Activated CD4-positive, alpha-beta T cell treated with anti-CD3 and anti-CD28 coated beads, Interleukin-2, amount 50 U/mL, for 48 hours (primary cell): ENCODE results near the gene ASIC1.
"Not testable (repeated sequence)": the region's sequence is repeated elsewhere in the genome, so short reads cannot be mapped to it uniquely, and the experiment has no call there.

ENCODE experiments used
- DNase-seq, 2 experiments: peaks; one replicate each; pipeline ENCODE4 v3.0.0-alpha.2; 2020

Gene ASIC1

DNA sequence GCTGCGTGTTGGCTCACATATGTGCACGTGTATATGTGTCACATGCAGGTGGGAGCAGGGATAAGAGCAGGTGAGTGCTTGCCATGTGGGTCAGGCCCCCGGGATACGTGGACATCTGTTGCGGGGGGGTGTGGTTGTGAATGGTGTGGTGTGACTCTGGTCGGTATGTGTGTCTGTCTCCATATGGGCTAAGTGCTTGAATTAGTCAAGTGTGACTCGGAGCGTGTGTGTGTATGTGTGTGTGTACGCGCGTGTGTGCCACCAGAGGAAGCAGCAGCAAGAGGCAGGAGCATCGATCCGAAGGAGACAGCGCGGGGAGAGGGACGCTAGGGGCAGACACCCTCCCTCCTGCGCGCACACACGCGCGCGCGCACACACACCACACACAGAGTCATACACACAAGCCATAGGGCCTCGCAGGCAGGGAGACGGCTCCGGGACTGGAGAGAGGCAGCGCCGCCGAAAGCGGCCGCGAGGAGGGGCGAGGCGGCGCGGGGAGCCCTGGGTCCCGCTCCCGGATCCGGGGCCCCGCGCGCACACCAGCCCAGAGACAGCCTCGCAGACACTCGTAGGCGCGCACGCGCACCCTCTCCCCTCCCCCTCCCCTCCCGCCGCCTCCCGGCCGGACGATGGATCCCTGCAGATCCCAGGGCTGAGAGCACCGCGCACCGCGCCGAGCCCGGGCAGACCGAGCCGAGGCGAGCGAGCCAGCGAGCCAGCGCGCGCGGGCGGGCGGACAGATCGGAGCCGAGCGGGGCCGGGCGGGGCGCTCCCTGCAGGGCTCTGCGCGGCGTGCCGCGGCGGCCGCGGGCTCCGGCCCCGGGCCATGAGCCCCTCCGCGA is at the start of gene ASIC1:
Gene ASIC1 (plus strand): TSS at position 597 of the 842 bp plus-strand sequence. CDS start 1,171 bp downstream, outside the sequence.
- peak; percentile 62 to 68 for DNase-seq

- DNase-seq = no peak
Observed at GRCh38 chr12:50013361-50014147, 43.8 kb upstream of the ASIC1 start.

- no peak for DNase-seq
Observed at GRCh38 chr12:50014342-50014741, 43.1 kb upstream of the ASIC1 start.

DNA sequence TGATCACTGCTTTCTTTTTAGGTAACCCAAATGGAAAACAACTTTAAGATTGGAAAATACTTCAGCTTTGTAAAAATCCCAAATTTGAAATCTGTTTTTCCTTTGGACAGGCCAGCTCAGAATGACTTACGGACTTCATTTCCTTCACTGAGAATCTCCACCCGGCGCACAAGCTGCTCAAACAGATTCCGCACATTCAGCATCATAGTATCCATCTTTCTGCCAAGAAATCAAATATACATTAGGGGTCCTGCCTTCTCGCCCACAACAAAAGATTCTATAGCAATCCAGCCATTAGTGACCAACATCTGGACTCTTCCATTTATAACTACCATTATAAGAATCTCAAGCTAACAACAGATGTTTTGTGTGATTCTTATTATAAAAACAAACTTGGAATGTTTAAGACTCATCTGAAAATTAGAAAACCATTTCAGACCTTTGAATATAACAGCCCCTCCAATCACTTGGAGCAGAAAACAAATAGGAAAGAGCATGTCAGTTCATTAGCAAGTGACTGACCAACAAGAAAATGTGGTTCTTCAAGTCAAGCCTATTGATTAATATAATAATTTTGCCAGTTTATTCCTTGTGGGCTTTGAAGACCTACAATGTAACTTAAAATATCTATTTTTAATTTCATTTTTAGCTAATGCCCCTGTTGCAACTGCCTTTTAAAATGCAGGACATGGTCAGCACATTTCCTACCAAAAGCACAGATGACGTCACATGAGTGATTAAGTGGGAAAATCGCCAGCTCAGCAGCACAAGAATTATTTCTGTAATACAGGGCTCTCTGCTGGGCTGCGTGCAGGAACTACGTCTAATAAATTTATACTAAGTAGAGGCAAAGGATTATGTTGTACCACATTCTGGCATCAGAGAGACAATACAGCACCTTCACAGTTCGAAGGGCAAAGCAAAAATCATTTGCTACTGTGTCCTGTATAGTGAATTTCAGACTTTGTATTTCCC is 40.6 kb upstream of the ASIC1 start:
- no peak for DNase-seq

GRCh38 chr12:50017641-50018040 is 39.8 kb upstream of the ASIC1 start:
- DNase-seq = no peak

GRCh38 chr12:50018154-50018553 is 39.2 kb upstream of the ASIC1 start:
- DNase-seq = no peak

DNA sequence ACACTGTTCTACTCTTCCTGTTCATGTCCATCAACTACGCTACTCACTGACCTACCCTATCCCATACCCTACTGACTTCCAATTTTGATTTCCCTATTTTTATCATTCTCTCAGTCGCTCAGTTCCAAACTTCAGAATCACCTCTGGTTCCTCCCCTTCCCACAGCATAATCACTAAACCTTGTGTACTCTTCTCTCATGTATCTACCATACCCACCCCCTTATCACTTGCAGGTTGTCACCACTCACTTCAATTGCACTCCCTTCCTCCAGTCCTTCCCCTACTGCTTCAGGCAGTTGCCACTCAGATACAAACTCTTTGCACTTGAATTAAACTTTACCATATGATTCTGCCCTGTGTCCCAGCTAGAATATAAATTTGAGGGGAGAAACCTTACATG is 38.4 kb upstream of the ASIC1 start:
- DNase-seq = no peak

DNA sequence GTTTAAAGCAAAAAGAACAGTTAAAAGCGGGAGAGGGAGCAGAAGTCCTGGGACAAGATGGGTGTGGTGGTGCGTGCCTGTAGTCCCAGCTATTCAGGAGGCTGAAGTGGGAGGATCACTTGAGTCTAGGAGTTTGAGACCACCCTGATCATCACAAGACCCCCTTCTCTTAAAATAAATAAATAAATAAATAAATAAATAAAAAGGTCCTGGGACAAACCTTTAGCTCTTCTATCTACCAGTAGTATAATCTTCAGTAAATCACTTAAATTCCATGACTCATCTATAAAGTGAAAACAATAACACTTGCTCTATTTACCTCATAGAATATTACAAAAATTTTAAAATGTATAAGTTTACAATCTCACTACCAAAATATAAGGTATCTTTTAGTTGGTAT is 37.9 kb upstream of the ASIC1 start:
- no peak for DNase-seq

DNA sequence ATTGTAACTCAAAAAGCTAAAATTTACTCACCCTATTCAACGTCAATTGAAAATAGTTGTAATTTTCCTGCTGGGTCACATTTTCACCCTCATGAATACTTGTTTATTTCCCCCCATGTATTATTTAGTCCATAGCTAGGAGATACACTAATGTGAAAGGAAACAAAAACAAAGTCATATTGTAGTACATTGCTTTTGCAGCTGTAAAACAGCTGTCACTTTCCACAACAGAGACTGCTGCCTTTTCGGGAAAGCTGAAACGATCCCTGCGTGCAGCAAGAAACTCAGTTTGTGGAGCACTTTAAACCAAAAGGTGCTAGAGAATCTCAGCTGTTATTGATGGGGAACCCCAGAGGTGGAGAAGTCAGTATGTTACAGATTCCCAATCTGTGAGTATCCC is 36.4 kb upstream of the ASIC1 start:
- no peak for DNase-seq

- DNase-seq = no peak
Observed at GRCh38 chr12:50022903-50023302, 34.5 kb upstream of the ASIC1 start.

GRCh38 chr12:50024227-50024626 is 33.2 kb upstream of the ASIC1 start:
- DNase-seq = no peak

DNA sequence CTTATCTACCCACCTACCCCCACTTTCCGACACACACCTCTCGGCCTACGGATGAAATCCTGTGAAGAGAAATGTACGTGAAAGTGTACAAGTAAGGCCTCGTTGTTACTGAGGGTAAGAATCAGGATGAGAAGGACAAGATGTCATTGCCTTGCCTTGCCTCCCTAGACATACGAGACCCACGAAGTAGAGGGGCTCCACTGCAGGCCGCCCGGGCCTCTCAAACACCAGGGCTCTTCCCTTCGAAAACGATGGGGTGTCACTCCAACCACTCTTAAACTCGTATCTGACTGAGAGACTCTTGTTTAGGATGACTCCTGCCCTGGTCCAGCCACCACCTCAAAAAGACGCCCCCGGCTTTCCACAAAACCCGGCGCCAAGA is 32.6 kb upstream of the ASIC1 start:
- DNase-seq = no peak

GRCh38 chr12:50025187-50026059 is 32.0 kb upstream of the ASIC1 start, which contains the start of gene RACGAP1:
RACGAP1 (minus strand) TSS chr12:50025494; CDS start chr12:50016715, 8,779 bp downstream.
- peak; percentile 92 to 96 for DNase-seq

DNA sequence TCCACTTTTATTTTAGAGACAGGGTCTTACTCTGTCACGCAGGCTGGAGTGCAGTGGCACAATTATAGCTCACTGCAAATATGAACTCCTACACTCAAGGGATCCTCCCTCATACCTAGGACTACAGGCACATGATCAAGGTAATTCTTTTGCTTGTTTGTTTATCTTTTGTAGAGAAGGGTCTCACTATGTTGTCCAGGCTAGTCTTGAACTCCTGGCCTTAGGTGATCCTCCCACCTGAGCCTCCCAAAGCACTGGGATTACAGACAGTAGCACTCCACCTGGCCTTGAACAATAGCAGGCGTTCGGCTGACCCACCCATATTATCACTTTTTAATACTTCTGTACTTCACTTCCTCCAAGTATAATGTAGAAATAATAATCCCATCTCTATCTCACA is 30.7 kb upstream of the ASIC1 start:
- DNase-seq = no peak

- not testable (repeated sequence) for DNase-seq
Observed at GRCh38 chr12:50030449-50030848, 26.9 kb upstream of the ASIC1 start.

GRCh38 chr12:50032515-50032853 is 24.9 kb upstream of the ASIC1 start:
- DNase-seq = no peak

GRCh38 chr12:50032854-50033581 is 24.4 kb upstream of the ASIC1 start:
- no peak for DNase-seq

DNA sequence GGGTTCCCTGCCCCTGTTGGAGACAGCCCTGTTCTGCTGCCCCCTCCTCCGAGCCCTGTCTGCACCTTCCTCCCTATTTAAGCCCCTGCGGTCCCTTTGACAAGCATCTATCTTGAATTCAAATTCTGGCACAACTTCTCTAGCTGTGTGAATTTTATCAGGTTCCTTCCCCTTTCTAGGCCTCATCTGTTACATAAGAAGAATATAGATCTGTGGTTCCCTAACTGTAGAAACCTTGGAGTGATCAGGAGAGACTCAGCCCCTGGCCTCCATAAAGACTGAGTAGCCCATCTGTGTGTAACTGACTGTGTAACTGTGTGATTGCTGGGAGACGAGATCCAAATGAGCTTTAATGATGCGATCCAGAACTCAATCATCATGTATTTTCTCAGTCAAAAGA is 19.1 kb upstream of the ASIC1 start:
- DNase-seq = no peak

GRCh38 chr12:50039151-50039835 is 18.1 kb upstream of the ASIC1 start:
- DNase-seq = peak; percentile 94 to 95

GRCh38 chr12:50040657-50041056 is 16.7 kb upstream of the ASIC1 start:
- DNase-seq = no peak
